ENCODE measurements around the gene KDM4B. TPM values are rescaled to one million over a fixed set of nuclear protein-coding genes. Genes with fewer than 3 reads are reported as not detected.

KDM4B gene
- total and polyA plus RNA-seq, 4 donors: 3.2 to 19.7 (median 12.9) TPM

DNA sequence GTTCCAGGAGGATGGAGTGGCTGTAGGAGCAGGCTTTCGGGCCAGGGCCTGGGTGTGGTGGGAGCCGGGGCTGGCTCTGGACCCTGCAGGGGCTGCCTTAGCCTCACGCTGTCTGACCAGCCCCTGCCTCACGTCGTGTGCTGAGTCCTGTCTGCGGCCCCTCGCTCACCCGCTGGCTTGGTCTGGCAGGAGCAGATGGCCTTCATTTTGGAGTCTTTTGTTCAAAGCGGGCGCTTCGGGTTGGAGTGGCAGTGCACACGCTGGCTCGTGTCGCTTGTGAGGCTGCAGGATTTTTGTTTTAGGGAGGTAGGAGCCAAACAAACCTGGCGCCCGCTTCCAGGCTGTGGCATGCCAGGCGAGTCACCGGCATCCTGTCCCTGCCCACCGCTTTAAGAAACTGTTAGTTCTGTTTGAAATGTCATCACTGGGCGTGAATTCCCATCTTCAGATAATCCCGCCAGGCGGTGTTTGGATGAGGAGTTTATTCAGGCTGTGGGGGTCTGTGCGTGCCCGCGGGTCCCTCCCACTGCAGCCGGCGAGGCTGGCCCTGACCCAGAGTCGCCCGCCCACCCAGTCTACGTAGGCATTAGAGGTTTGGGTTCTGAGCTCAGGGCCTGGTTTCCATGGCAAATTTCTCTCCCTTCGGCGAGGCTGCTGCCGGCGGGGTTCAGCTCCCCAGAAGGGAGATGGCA lies 89.8 kb downstream of the KDM4B start:
- Histone ChIP-seq H3K27ac (ENCODE audit: low read depth in 1 of 2, low read length in 2 of 2) (no peak overlapping the region), H3K4me1 (ENCODE audit: control insufficient read depth in 4 of 4, insufficient read depth in 4 of 4, low read length in 3 of 4) (peaks cover 2 to 19% (median 16%) of the 10 kb centered on the region in 4 donors), H3K9ac (ENCODE audit: low read depth in 1 of 2, low read length in 2 of 2) (no peak overlapping the region), H3K4me3 (ENCODE audit: low read depth in 1 of 3, low read length in 3 of 3) (no peak overlapping the region), H3K9me3 (ENCODE audit: control insufficient read depth in 4 of 4, low read length in 3 of 4) (peaks cover 0 to 5% (median 3%) of the 10 kb centered on the region in 4 donors), H3K36me3 (ENCODE audit: control insufficient read depth in 4 of 4, insufficient read depth in 3 of 4, low read depth in 1 of 4, low read length in 3 of 4) (peaks cover 11 to 22% (median 13%) of the 10 kb centered on the region in 4 donors), H3K27me3 (ENCODE audit: control insufficient read depth in 4 of 4, insufficient read depth in 4 of 4, low read length in 3 of 4) (no peaks in the 10 kb centered on the region)
- whole genome bisulfite sequencing: 91% methylated on average over 34 of the region's 34 CpGs
- no peak for DNase-seq (ENCODE audit: low spot score)
- TF ChIP-seq, protein P1, sequence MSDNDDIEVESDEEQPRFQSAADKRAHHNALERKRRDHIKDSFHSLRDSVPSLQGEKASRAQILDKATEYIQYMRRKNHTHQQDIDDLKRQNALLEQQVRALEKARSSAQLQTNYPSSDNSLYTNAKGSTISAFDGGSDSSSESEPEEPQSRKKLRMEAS (IDR thresholded peaks at IDR 0.05): no peak
- no peak for TF ChIP-seq JUND (IDR thresholded peaks at IDR 0.05)
- no peak for TF ChIP-seq FOXA2 (IDR thresholded peaks at IDR 0.05)
- TF ChIP-seq FOXA1 (IDR thresholded peaks at IDR 0.05): no peak
- TF ChIP-seq, protein P2, sequence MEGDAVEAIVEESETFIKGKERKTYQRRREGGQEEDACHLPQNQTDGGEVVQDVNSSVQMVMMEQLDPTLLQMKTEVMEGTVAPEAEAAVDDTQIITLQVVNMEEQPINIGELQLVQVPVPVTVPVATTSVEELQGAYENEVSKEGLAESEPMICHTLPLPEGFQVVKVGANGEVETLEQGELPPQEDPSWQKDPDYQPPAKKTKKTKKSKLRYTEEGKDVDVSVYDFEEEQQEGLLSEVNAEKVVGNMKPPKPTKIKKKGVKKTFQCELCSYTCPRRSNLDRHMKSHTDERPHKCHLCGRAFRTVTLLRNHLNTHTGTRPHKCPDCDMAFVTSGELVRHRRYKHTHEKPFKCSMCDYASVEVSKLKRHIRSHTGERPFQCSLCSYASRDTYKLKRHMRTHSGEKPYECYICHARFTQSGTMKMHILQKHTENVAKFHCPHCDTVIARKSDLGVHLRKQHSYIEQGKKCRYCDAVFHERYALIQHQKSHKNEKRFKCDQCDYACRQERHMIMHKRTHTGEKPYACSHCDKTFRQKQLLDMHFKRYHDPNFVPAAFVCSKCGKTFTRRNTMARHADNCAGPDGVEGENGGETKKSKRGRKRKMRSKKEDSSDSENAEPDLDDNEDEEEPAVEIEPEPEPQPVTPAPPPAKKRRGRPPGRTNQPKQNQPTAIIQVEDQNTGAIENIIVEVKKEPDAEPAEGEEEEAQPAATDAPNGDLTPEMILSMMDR (IDR thresholded peaks at IDR 0.05; ENCODE audit: low read depth, low read length, missing input control): no peak
- TF ChIP-seq, protein P3, sequence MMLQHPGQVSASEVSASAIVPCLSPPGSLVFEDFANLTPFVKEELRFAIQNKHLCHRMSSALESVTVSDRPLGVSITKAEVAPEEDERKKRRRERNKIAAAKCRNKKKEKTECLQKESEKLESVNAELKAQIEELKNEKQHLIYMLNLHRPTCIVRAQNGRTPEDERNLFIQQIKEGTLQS (IDR thresholded peaks at IDR 0.05): no peak
- TF ChIP-seq, protein P4, sequence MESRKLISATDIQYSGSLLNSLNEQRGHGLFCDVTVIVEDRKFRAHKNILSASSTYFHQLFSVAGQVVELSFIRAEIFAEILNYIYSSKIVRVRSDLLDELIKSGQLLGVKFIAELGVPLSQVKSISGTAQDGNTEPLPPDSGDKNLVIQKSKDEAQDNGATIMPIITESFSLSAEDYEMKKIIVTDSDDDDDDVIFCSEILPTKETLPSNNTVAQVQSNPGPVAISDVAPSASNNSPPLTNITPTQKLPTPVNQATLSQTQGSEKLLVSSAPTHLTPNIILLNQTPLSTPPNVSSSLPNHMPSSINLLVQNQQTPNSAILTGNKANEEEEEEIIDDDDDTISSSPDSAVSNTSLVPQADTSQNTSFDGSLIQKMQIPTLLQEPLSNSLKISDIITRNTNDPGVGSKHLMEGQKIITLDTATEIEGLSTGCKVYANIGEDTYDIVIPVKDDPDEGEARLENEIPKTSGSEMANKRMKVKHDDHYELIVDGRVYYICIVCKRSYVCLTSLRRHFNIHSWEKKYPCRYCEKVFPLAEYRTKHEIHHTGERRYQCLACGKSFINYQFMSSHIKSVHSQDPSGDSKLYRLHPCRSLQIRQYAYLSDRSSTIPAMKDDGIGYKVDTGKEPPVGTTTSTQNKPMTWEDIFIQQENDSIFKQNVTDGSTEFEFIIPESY (IDR thresholded peaks at IDR 0.05): no peak
- TF ChIP-seq HNF4A (conservative IDR thresholded peaks at IDR 0.05): no peak
- TF ChIP-seq YY1 (IDR thresholded peaks at IDR 0.05): no peak
- no peak for TF ChIP-seq NR2F2 (IDR thresholded peaks at IDR 0.05)
- no peak for TF ChIP-seq RAD21 (IDR thresholded peaks at IDR 0.05)
- no peak for TF ChIP-seq GABPA (IDR thresholded peaks at IDR 0.05 in 1 of 2, conservative IDR thresholded peaks at IDR 0.05 in 1 of 2)
- TF ChIP-seq EGR1 (IDR thresholded peaks at IDR 0.05; ENCODE audit: low read depth in 2 of 2): no peak
- TF ChIP-seq, protein P5, sequence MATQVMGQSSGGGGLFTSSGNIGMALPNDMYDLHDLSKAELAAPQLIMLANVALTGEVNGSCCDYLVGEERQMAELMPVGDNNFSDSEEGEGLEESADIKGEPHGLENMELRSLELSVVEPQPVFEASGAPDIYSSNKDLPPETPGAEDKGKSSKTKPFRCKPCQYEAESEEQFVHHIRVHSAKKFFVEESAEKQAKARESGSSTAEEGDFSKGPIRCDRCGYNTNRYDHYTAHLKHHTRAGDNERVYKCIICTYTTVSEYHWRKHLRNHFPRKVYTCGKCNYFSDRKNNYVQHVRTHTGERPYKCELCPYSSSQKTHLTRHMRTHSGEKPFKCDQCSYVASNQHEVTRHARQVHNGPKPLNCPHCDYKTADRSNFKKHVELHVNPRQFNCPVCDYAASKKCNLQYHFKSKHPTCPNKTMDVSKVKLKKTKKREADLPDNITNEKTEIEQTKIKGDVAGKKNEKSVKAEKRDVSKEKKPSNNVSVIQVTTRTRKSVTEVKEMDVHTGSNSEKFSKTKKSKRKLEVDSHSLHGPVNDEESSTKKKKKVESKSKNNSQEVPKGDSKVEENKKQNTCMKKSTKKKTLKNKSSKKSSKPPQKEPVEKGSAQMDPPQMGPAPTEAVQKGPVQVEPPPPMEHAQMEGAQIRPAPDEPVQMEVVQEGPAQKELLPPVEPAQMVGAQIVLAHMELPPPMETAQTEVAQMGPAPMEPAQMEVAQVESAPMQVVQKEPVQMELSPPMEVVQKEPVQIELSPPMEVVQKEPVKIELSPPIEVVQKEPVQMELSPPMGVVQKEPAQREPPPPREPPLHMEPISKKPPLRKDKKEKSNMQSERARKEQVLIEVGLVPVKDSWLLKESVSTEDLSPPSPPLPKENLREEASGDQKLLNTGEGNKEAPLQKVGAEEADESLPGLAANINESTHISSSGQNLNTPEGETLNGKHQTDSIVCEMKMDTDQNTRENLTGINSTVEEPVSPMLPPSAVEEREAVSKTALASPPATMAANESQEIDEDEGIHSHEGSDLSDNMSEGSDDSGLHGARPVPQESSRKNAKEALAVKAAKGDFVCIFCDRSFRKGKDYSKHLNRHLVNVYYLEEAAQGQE (IDR thresholded peaks at IDR 0.05): no peak
- TF ChIP-seq TAF1 (conservative IDR thresholded peaks at IDR 0.05): no peak
- no peak for TF ChIP-seq RXRA (IDR thresholded peaks at IDR 0.05)
